Suprapubic skin (tissue), 4 donors: ENCODE data around the gene SLC16A4.

ENCODE experiments used
- CTCF ChIP-seq, 2 donors: fragments of 200-600 bp in 1 of 2; fragments of 450-650 bp in 1 of 2; sonication (generic) in 1 of 2; IDR thresholded peaks; one replicate each; pipeline ENCODE4 v1.5.1; 2016 to 2019; ENCODE audit warnings: antibody characterized with exemption in 2 of 2, mild to moderate bottlenecking in 1 of 2, moderate library complexity in 1 of 2
- EP300 ChIP-seq: sonication (generic); formaldehyde crosslinking; IDR thresholded peaks from one replicate; pipeline ENCODE4 v1.6.1; 2017; ENCODE audit warnings: antibody characterized with exemption
- POLR2A ChIP-seq, 2 donors: fragments of 450-650 bp; IDR thresholded peaks; one replicate each; pipeline ENCODE4 v1.6.1; 2017; ENCODE audit warnings: antibody characterized with exemption in 2 of 2, mild to moderate bottlenecking in 2 of 2, moderate library complexity in 2 of 2
- POLR2AphosphoS5 ChIP-seq, 3 donors: sonication (generic); formaldehyde crosslinking; IDR thresholded peaks; one replicate each; pipeline ENCODE4 v1.6.1; 2017; ENCODE audit warnings: antibody characterized with exemption in 3 of 3

- TF ChIP-seq CTCF (IDR thresholded peaks at IDR 0.05): no peak
- TF ChIP-seq POLR2A (IDR thresholded peaks at IDR 0.05): no peak
- no peak for TF ChIP-seq POLR2AphosphoS5 (IDR thresholded peaks at IDR 0.05)
- TF ChIP-seq EP300: no peak
Measured at GRCh38 chr1:110321045-110321444, 69.8 kb downstream of the SLC16A4 start.
